ENCODE measurements around the gene KCTD14. TPM values are rescaled to one million over a fixed set of nuclear protein-coding genes. Genes with fewer than 3 reads are reported as not detected.

KCTD14 gene
- total and polyA plus RNA-seq, 2 of the 4 experiments (the other 2 are of a cell fraction): 0.90 to 0.97 TPM

GRCh38 chr11:78021611-78022010, 1.5 kb downstream of the KCTD14 start:
- ATAC-seq (ENCODE audit: low read depth) (no peak), DNase-seq (no peak)
- in situ Hi-C loops (cut with MboI; ENCODE audit: low sequenced_read_pairs): no loop called here
- no peak overlapping the region for H3K4me2 ChIP-seq (ENCODE audit: low read depth, low read length)
- no peak overlapping the region for H3K14ac ChIP-seq (replicated peaks; ENCODE audit: low read depth, low read length)
- no peak overlapping the region for H4K91ac ChIP-seq (ENCODE audit: insufficient read depth, low read depth, low read length)
- H2BK20ac ChIP-seq (ENCODE audit: low read depth, low read length): no peak overlapping the region
- no peak overlapping the region for H2BK15ac ChIP-seq (ENCODE audit: low read depth, low read length)
- dilution Hi-C loops (cut with HindIII; ENCODE audit: low sequenced_read_pairs, unreplicated experiment): no loop called here
- no peak overlapping the region for H3K27ac ChIP-seq (ENCODE audit: insufficient read depth, low read length)
- BruUV-seq (replicated peaks): no TSS peak
- TF ChIP-seq RAD21 (IDR thresholded peaks at IDR 0.05; ENCODE audit: low read length) (no peak), FOS (IDR thresholded peaks at IDR 0.05; ENCODE audit: low read depth, low read length) (no peak), RCOR1 (IDR thresholded peaks at IDR 0.05; ENCODE audit: insufficient replicate concordance, low read length) (no peak), MAZ (IDR thresholded peaks at IDR 0.05; ENCODE audit: borderline replicate concordance, low read depth, low read length) (no peak), MXI1 (IDR thresholded peaks at IDR 0.05; ENCODE audit: borderline replicate concordance, low read depth, low read length) (no peak), ELK1 (IDR thresholded peaks at IDR 0.05; ENCODE audit: borderline replicate concordance, low read depth, low read length) (no peak), SMC3 (IDR thresholded peaks at IDR 0.05; ENCODE audit: low read depth, low read length) (no peak), CEBPB (IDR thresholded peaks at IDR 0.05; ENCODE audit: low read depth, low read length) (no peak), NFE2L2 (IDR thresholded peaks at IDR 0.05; ENCODE audit: low read depth, low read length) (no peak), BHLHE40 (IDR thresholded peaks at IDR 0.05; ENCODE audit: low read depth, low read length) (no peak), CHD1 (IDR thresholded peaks at IDR 0.05; ENCODE audit: low read depth, low read length) (no peak), POLR2A (IDR thresholded peaks at IDR 0.05; ENCODE audit: low read depth, low read length) (no peak), MAFK (IDR thresholded peaks at IDR 0.05; ENCODE audit: low read depth, low read length) (no peak), RFX5 (IDR thresholded peaks at IDR 0.05; ENCODE audit: low read depth, low read length) (no peak)
- TF ChIP-seq, protein P1, sequence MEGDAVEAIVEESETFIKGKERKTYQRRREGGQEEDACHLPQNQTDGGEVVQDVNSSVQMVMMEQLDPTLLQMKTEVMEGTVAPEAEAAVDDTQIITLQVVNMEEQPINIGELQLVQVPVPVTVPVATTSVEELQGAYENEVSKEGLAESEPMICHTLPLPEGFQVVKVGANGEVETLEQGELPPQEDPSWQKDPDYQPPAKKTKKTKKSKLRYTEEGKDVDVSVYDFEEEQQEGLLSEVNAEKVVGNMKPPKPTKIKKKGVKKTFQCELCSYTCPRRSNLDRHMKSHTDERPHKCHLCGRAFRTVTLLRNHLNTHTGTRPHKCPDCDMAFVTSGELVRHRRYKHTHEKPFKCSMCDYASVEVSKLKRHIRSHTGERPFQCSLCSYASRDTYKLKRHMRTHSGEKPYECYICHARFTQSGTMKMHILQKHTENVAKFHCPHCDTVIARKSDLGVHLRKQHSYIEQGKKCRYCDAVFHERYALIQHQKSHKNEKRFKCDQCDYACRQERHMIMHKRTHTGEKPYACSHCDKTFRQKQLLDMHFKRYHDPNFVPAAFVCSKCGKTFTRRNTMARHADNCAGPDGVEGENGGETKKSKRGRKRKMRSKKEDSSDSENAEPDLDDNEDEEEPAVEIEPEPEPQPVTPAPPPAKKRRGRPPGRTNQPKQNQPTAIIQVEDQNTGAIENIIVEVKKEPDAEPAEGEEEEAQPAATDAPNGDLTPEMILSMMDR (conservative IDR thresholded peaks at IDR 0.05; ENCODE audit: low read depth, low read length): no peak
- TF ChIP-seq, protein P2, sequence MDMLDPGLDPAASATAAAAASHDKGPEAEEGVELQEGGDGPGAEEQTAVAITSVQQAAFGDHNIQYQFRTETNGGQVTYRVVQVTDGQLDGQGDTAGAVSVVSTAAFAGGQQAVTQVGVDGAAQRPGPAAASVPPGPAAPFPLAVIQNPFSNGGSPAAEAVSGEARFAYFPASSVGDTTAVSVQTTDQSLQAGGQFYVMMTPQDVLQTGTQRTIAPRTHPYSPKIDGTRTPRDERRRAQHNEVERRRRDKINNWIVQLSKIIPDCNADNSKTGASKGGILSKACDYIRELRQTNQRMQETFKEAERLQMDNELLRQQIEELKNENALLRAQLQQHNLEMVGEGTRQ (IDR thresholded peaks at IDR 0.05; ENCODE audit: low read depth, low read length): no peak
- no peak overlapping the region for H2AK5ac ChIP-seq (ENCODE audit: low read depth, low read length)
- no peaks in the 10 kb centered on the region for H3K79me1 ChIP-seq (ENCODE audit: low read depth in 1 of 2, low read length in 2 of 2)
- H3K56ac ChIP-seq (ENCODE audit: extremely low read depth, insufficient read depth, low read length): no peak overlapping the region
- no peaks in the 10 kb centered on the region for H3K27me3 ChIP-seq (ENCODE audit: control insufficient read depth, insufficient read depth, low read length)
- H2AK9ac ChIP-seq (replicated peaks; ENCODE audit: low read depth, low read length, poor library complexity): no peak overlapping the region
- no peaks in the 10 kb centered on the region for H4K20me1 ChIP-seq (ENCODE audit: insufficient read depth, low read length)
- H3K9me3 ChIP-seq (ENCODE audit: control insufficient read depth, insufficient read depth, low read length): no peaks in the 10 kb centered on the region
- WGBS, 2 experiments (ENCODE audit: extremely low coverage in 2 of 2, insufficient read length in 1 of 2): 82% methylated on average over 5 of the region's 6 CpGs; no CpG with 5 or more reads in 1 of the 2 experiments
- intact Hi-C loops (cut with micrococcal nuclease): no loop called here
- no peak overlapping the region for H3K4me3 ChIP-seq (ENCODE audit: insufficient read depth, low read depth, low read length)
- H4K8ac ChIP-seq (ENCODE audit: low read depth in 2 of 2, low read length in 2 of 2): no peak overlapping the region
- H3K36me3 ChIP-seq (ENCODE audit: control insufficient read depth, insufficient read depth, low read length): no peaks in the 10 kb centered on the region
- H2BK5ac ChIP-seq (ENCODE audit: low read depth, low read length, poor library complexity, severe bottlenecking): no peak overlapping the region
- H4K5ac ChIP-seq (ENCODE audit: low read depth, low read length): no peak overlapping the region
- H3K9me1 ChIP-seq (ENCODE audit: insufficient read depth, low read length): peaks cover 6% of the 10 kb centered on the region
- ChIA-PET POLR2A (ENCODE audit: unreplicated experiment) (interaction anchor here (0.6 kb wide), 1 partner anchor 343 kb away, joined by 5 read pairs; no protein-coding TSS in a partner anchor), CTCF (interaction anchor here (0.9 to 1.0 kb wide), 2 partner anchors 22 to 27 kb away, joined by 3 read pairs; no protein-coding TSS in a partner anchor)
- H2AFZ ChIP-seq (replicated peaks; ENCODE audit: low read length, poor library complexity): no peak overlapping the region
- no peak overlapping the region for H3K4ac ChIP-seq (ENCODE audit: low read depth, low read length)
- no peak overlapping the region for H3K18ac ChIP-seq (ENCODE audit: low read depth, low read length)
- no peak overlapping the region for H3K23ac ChIP-seq (ENCODE audit: low read depth, low read length)
- no peaks in the 10 kb centered on the region; the same call in 1 of the 2 replicates for H3K4me1 ChIP-seq (ENCODE audit: control insufficient read depth, insufficient read depth, low read length)
- no peak overlapping the region for H3K9ac ChIP-seq (ENCODE audit: low read depth, low read length)
- H2BK120ac ChIP-seq (ENCODE audit: low read depth, low read length): no peak overlapping the region
